ENCODE data around the gene HHAT.

Gene HHAT

GRCh38 chr1:210645582-210646257 lies 317.0 kb downstream of the HHAT start:
- ChIA-PET CTCF (no interaction called here), POLR2A (no interaction called here)
- DNase-seq (ENCODE audit: extremely low spot score), result no peak
- TF ChIP-seq CTCF (IDR thresholded peaks at IDR 0.05; ENCODE audit: control extremely low read depth, extremely low read depth, low read depth, missing control alignments), result no peak

- ChIA-PET POLR2A (no interaction called here), CTCF (no interaction called here)
- TF ChIP-seq CTCF (IDR thresholded peaks at IDR 0.05; ENCODE audit: control extremely low read depth, extremely low read depth, low read depth, missing control alignments), result no peak
- no peak for DNase-seq (ENCODE audit: extremely low spot score)
Observed at GRCh38 chr1:210646258-210646616, 317.5 kb downstream of the HHAT start.

GRCh38 chr1:210647406-210648333 lies 319.0 kb downstream of the HHAT start:
- CTCF ChIA-PET, result no interaction called here
- POLR2A ChIA-PET, result no interaction called here

GRCh38 chr1:210648588-210649269 lies 320.0 kb downstream of the HHAT start:
- TF ChIP-seq CTCF (IDR thresholded peaks at IDR 0.05; ENCODE audit: control extremely low read depth, extremely low read depth, low read depth, missing control alignments), result no peak
- ChIA-PET POLR2A (no interaction called here), CTCF (no interaction called here)
- no peak for DNase-seq (ENCODE audit: extremely low spot score)

More at GRCh38 chr1:210647406-210648333, 319.0 kb downstream of the HHAT start:
- no peak for TF ChIP-seq CTCF (IDR thresholded peaks at IDR 0.05; ENCODE audit: control extremely low read depth, extremely low read depth, low read depth, missing control alignments)
- no peak for DNase-seq (ENCODE audit: extremely low spot score)

- CTCF ChIA-PET, result interaction anchor here (1.6 kb wide), 1 partner anchor 26 kb away, joined by 3 read pairs; no protein-coding TSS in a partner anchor
- POLR2A ChIA-PET, result no interaction called here
- no peak for DNase-seq (ENCODE audit: extremely low spot score)
- TF ChIP-seq CTCF (IDR thresholded peaks at IDR 0.05; ENCODE audit: control extremely low read depth, extremely low read depth, low read depth, missing control alignments), result no peak
Observed at GRCh38 chr1:210650403-210650802, 321.7 kb downstream of the HHAT start.

GRCh38 chr1:210652329-210652954 lies 323.7 kb downstream of the HHAT start:
- ChIA-PET CTCF (no interaction called here), POLR2A (interaction anchor here (0.6 kb wide), 1 partner anchor 76 kb away, joined by 3 read pairs; no protein-coding TSS in a partner anchor)
- DNase-seq (ENCODE audit: extremely low spot score), result no peak
- TF ChIP-seq CTCF (IDR thresholded peaks at IDR 0.05; ENCODE audit: control extremely low read depth, extremely low read depth, low read depth, missing control alignments), result no peak

Data from GM10248 (cell line).